Dedifferentiated amniotic fluid mesenchymal stem cell (primary cell): ENCODE data around the gene ACIN1.
A peak's percentile ranks its signal among the peaks of the same experiment; 100 is the strongest.
"Not testable (repeated sequence)": the region's sequence is repeated elsewhere in the genome, so short reads cannot be mapped to it uniquely, and the experiment has no call there.

ENCODE experiments used
- DNase-seq: peaks from one replicate; pipeline ENCODE4 v3.0.0-alpha.2; 2016; ENCODE audit errors: extremely low spot score

The ACIN1 gene

GRCh38 chr14:23018107-23018506 is 76.8 kb downstream of the ACIN1 start:
- no peak for DNase-seq

GRCh38 chr14:23017091-23017490 is 77.8 kb downstream of the ACIN1 start:
- DNase-seq: no peak

GRCh38 chr14:23015618-23016017 is 79.3 kb downstream of the ACIN1 start:
- DNase-seq: no peak

- not testable (repeated sequence) for DNase-seq
Observed at GRCh38 chr14:23013749-23014054, 81.2 kb downstream of the ACIN1 start.

GRCh38 chr14:23013054-23013748 is 81.7 kb downstream of the ACIN1 start:
- DNase-seq: no peak

GRCh38 chr14:23009939-23010726 is 84.8 kb downstream of the ACIN1 start, which contains the start of gene C14orf93:
C14orf93 (minus strand) TSS chr14:23010143; CDS start chr14:22999023, 11,120 bp downstream.
- peak; percentile 42 for DNase-seq

- DNase-seq: no peak
Observed at GRCh38 chr14:23009483-23009938, 85.4 kb downstream of the ACIN1 start.

- DNase-seq: no peak
Observed at GRCh38 chr14:23008831-23009230, 86.1 kb downstream of the ACIN1 start.
